ENCODE data around the gene PTDSS2. TPM values are rescaled to one million over a fixed set of nuclear protein-coding genes. Genes with fewer than 3 reads are reported as not detected.

The PTDSS2 gene
- total RNA-seq, 1 donor from 2014 or later: 31.8 TPM

- ATAC-seq (no peak), DNase-seq (peak; percentile 35)
- intact Hi-C loops (cut with micrococcal nuclease): no loop called here
Measured at GRCh38 chr11:498297-499181, 48.5 kb downstream of the PTDSS2 start.

DNA sequence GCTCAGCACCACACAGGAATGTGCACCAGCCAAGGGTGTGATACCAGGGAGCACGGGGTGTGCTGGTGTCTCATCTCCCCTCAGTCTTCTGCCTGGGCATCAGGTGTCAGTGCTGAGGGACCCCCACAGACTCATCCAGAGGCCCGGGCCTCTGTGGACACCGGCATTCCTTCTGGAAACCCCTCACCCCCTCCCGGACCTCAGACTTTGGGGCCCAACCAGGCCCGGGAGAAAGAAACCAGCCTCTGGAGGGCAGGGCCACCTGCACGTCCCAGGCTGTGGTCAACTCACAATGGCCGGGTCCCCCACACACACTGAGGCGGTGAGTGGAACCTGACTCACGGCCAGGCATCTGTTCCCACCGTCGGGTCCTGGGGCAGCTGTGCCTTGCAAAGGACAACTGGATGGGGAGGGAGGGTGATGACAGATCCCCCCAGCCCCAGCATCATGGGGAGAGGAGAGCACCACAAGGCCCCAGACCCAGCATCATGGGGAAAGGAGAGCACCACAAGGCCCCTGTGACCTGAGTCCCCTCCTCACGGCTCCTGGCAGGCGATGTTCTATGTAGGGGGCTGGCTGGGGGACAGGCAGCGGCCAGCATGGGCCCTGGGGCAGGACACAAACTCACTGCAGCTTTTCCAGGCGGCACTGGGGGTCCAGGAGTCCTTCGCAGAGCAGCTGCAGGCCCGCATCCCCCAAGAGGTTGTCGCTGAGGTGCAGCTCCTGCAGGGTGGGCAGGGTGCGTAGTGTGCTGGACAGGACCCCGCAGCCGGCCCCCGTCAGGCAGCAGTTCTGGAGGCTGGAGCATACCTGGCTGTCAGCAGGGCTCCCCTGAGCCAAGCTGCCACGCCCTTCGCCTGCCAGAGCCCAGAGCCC lies 49.4 kb downstream of the PTDSS2 start:
- peak; percentile 36 for DNase-seq
- no peak for ATAC-seq
- intact Hi-C loops (cut with micrococcal nuclease): no loop called here

- peak; percentile 67 for DNase-seq
- intact Hi-C loops (cut with micrococcal nuclease): no loop called here
Measured at GRCh38 chr11:501001-501682, 51.1 kb downstream of the PTDSS2 start.

GRCh38 chr11:501683-502287 lies 51.7 kb downstream of the PTDSS2 start:
- intact Hi-C loops (cut with micrococcal nuclease): no loop called here
- DNase-seq: peak; percentile 31

More at GRCh38 chr11:501001-501682, 51.1 kb downstream of the PTDSS2 start:
- peak; percentile 28 for ATAC-seq

GRCh38 chr11:502288-503178 lies 52.5 kb downstream of the PTDSS2 start:
- DNase-seq: no peak
- no peak for ATAC-seq
- intact Hi-C loops (cut with micrococcal nuclease): no loop called here

More at GRCh38 chr11:501683-502287, 51.7 kb downstream of the PTDSS2 start:
- ATAC-seq: no peak

DNA sequence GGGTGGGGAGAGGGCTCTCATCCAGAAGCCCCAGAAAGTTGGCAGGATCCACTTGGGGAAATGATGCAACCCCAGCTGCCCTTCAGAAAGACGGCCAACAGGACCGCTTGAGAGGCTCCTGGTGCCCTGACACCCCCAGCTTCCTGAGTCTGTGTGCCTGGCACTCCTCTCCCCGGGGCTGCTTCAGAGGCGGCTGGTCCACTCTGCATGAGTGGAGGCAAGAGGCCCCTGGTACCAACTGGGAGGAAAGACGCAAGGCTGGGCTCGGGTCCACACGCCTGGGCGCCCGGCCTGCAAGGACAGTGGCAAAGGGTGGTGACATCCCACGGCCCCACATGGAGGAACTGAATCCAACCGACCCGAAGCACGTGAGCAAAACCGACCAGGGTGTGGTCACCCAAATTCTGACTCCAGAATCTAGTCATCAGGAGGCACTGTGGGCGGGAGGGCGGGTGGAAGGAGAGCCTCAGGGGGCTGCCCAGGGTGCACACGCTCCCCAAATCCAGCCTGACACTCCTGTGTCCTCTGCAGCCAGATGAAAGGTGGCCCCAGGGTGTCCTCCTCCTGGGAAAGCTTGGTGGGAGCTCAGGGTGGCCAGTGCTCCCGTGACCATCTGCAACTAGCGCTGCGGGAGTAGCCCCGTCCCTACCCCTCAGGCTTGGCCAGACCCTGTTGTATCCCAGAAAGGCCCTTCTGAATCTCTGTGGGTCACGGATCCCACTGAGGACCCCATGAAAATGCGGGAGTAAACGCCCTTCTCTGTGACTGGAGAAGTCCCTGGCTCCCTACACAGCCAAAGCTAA lies 53.3 kb downstream of the PTDSS2 start:
- ATAC-seq (no peak), DNase-seq (peak; percentile 74)
- intact Hi-C loops (cut with micrococcal nuclease): no loop called here

DNA sequence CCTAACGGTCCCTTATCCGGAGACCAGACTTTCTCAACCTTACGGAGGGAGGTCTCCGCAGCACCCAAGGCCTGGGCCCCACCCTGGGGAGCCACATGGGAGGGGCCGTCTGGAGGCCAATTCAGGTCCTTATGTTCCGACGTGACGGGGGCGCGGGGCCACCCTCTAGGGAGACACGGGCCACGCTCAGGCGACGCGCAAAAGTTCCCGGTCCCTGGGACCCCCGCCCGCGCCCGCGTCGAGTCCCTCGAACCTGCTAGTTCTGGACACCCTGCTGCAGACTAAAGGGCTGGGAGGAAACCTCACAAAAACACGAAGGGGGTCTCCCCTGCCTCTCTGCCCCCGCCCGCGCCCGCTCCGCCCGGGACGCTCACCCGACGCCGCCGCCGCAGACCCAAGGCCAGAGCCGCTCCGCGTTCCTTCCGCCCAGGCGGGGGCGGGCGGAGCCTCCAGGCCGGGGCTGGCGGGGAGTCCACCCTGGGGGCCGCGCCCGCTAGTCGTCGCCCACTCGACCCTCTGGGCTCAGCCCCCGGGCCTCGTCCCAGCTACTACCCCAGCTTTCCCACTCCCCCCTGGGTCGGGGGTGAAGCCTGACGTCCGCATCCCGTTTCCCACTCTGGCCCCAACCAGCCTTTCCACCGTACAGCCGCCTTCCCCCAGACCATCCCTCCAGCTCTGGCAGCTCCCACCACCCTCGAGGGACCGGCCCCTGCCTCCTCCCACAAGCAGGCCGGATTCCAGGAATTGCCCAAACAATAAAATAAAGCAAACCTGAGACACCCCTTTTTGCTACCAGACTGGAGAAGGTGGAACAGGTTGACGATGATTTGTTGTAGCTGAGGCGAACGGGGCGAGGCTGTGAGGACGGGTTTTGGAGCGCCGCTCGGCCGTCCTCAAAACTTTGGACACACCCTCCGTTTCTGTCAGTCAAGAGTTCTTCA lies 54.2 kb downstream of the PTDSS2 start:
- ATAC-seq (peak; percentile 5), DNase-seq (peak; percentile 71)
- intact Hi-C loops (cut with micrococcal nuclease): no loop called here

GRCh38 chr11:504994-505344 lies 54.9 kb downstream of the PTDSS2 start:
- ATAC-seq: no peak
- DNase-seq: no peak
- intact Hi-C loops (cut with micrococcal nuclease): no loop called here

GRCh38 chr11:506238-506994 lies 56.3 kb downstream of the PTDSS2 start:
- DNase-seq: peak; percentile 99
- peak; percentile 86 for ATAC-seq
- intact Hi-C loops (cut with micrococcal nuclease): no loop called here

DNA sequence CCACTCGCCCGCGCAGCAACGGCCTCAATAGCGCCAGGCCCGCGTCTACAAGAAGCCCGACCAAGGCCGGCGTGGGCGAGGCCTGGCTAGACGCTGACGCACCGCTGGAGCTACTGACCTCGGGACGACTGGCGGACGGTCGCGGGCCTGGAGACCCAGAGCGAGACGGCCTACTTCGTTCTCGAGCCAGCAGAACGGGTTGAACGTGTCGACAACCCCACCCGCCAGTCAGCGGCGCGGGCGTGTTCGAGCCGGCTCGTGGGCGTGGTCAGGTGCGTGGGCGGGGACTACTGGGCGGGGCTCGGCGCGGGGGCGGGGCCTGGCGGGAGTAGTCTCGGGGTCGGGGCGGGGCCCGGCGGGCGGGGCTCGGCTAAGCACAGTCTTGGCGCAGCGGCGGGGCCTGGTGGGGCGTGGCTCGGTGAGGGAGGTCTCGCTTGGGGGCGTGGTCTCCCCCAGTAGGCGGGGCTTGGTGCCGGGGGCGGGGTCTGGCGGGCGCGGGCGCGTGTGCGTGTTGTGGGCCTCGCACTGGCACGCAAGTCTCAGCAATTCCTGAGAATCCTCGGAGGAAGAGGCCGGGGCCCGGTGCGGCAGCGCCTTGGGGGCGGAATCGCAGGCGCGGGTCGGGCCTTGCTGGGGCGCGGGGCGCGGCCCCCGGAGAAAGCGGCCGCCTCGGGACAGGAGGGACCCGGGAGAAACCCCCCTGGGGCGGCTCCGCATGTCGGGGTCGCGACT lies 57.1 kb downstream of the PTDSS2 start, which contains the start of gene RNH1:
Gene RNH1 (minus strand): TSS at position 248 of the 732 bp plus-strand sequence. CDS start 5,080 bp downstream, outside the sequence.
- intact Hi-C loops (cut with micrococcal nuclease): no loop called here
- ATAC-seq (peak; percentile 88), DNase-seq (peak; percentile 100)

DNA sequence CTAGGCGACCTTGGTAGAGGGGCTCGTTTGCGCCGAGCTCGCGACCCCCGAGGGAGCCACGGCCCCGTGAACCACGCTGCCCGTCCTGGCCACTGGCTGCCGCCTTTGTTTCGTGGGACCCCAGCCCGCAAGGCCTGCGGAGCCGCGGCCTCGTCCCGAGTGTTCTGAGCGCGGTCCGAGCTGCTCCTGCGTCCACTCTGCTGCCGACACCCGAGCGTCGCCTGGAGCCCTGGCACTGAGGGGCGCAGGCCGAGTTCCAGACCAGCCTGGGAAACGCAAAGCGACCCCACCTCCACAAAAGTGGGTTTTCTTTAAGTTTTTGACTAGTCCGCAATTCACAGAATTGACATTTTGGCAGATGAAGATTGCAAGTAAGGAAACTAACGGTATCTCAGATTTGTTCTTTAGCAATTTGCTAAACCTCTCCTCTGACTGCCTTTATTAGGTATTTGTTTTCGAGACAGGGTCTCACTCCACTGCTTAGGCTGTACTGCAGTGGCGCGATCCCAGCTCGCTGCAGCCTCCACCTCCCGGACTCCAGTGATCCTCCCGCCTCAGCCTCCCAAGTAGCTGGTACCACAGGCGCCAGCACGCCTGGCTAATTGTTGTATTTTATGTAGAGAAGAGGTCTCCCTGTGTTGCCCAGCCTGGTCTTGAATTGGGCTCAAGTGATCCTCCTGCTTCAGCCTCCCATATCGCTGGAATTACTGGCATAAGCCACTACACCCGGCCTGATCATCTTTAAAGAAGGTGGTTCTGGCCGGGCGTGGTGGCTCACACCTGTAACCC lies 57.8 kb downstream of the PTDSS2 start:
- DNase-seq (no peak), ATAC-seq (no peak)
- intact Hi-C loops (cut with micrococcal nuclease): no loop called here

GRCh38 chr11:508956-509355 lies 58.9 kb downstream of the PTDSS2 start:
- no peak for ATAC-seq
- no peak for DNase-seq
- intact Hi-C loops (cut with micrococcal nuclease): no loop called here

DNA sequence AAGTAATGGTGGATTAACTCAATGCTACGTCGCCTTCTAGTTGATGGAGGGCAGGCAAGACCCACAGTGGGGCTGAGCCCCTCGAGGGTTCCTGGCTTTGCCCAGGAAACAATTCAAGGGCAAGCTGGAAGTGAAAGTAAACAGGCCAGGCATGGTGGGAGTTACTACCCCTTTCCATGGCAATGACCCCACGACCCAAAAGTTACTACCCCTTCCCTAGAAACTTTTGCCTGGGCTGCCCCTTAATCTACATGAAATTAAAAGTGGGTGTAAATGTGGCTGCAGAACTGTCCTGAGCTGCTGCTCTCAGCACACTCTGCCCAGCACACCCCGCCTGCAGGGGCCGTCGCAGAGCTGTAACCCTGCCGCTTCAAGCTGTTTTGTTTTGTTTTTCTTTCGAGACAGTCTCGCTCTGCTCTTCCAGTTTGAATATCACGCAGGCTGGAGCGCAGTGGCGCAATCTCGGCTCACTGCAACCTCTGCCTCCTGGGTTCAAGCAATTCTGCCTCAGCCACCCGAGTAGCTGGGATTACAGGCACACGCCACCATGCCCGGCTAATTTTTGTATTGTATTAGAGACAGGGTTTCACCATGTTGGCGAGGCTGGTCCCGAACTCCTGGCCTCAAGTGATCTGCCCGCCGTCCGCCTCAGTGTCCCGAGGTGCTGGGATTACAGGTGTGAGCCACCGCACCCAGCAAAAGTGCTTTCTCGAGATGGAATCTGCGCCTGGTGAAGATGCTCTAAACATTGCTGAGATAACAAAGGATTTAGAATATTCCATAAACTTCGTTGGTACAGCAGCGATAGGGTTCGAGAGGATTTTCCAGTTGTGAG lies 62.9 kb downstream of the PTDSS2 start:
- intact Hi-C loops (cut with micrococcal nuclease): no loop called here
- no peak for ATAC-seq
- no peak for DNase-seq
